ENCODE results near the gene RFX2. TPM values are rescaled to one million over a fixed set of nuclear protein-coding genes. Genes with fewer than 3 reads are reported as not detected.

RFX2 gene
- polyA plus RNA-seq, 2 of the 4 experiments (the other 2 are of a cell fraction): 3.7 to 3.9 TPM

DNA sequence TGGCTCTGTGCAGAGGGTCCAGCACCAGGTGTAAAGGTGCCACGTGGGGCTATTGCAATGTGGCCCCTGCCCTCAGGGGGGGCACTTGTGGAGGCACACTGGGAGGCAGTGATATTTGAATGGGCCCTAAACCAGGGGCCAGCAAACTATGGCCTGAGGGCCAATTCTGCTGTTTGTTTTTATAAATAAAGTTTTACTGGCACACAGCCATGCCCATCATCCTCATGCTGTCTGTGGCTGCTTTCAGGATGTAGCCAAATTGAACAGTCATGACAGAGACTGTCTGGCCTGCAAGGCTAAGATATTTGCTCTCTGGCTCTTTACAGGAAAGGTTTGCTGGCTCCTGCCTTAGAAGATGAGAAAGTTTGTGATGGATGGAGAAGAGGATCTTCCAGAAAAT is 98.5 kb downstream of the RFX2 start:
- Histone ChIP-seq H3K27ac (no peak overlapping the region), H3K4me1 (no peaks in the 10 kb centered on the region), H3K4me3 (no peak overlapping the region), H3K4me2 (no peak overlapping the region), H3K9me3 (no peaks in the 10 kb centered on the region)
- POLR2A ChIA-PET: no interaction called here
- ATAC-seq: no peak
- no peak for DNase-seq (ENCODE audit: low read depth in 1 of 2, low spot score in 1 of 2)
- WGBS (ENCODE audit: missing lambda C conversion rate): no CpG with 5 or more reads among the region's 1 CpG
- FAIRE-seq: no peak
- TF ChIP-seq, protein P1, sequence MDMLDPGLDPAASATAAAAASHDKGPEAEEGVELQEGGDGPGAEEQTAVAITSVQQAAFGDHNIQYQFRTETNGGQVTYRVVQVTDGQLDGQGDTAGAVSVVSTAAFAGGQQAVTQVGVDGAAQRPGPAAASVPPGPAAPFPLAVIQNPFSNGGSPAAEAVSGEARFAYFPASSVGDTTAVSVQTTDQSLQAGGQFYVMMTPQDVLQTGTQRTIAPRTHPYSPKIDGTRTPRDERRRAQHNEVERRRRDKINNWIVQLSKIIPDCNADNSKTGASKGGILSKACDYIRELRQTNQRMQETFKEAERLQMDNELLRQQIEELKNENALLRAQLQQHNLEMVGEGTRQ (IDR thresholded peaks at IDR 0.05): no peak
- CTCF ChIA-PET: interaction anchor here (1.2 to 2.0 kb wide), 3 partner anchors 22 to 36 kb away, joined by 3 to 7 read pairs (median 4); no protein-coding TSS in a partner anchor

DNA sequence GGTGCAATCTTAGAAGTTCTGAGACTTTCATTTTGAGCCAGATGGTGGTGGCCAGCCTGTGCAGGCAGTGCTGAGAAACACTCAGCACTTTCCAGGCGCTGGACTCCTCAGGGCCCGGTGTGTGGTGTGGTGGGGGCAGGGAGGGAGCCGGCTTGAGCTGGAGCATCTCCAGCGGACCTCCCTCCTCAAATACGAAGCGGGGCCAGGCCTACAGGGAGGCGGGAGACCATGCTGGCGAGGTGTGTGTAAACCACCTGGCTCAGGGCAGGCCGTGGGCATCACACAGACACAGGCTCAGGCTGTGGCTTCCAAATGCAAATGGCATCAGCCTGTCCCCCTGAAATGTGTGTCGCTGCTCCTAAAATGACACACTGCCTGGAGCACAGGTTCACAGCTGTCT is 99.1 kb downstream of the RFX2 start:
- TF ChIP-seq HOXA7 (CRISPR knock-in tag; IDR thresholded peaks at IDR 0.05): no peak
- no peak for TF ChIP-seq CTCF (IDR thresholded peaks at IDR 0.05)
- TF ChIP-seq, protein P2, sequence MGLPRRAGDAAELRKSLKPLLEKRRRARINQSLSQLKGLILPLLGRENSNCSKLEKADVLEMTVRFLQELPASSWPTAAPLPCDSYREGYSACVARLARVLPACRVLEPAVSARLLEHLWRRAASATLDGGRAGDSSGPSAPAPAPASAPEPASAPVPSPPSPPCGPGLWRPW (IDR thresholded peaks at IDR 0.05): no peak
- no peak for TF ChIP-seq CHD4 (IDR thresholded peaks at IDR 0.05; ENCODE audit: borderline replicate concordance)
- TF ChIP-seq HMGXB4 (CRISPR knock-in tag; IDR thresholded peaks at IDR 0.05; ENCODE audit: borderline replicate concordance): no peak
- TF ChIP-seq RARB (CRISPR knock-in tag; IDR thresholded peaks at IDR 0.05): no peak
- TF ChIP-seq GATA3 (IDR thresholded peaks at IDR 0.05; ENCODE audit: borderline replicate concordance): no peak
- no peak for TF ChIP-seq RFX5 (IDR thresholded peaks at IDR 0.05)
- TF ChIP-seq EP300 (IDR thresholded peaks at IDR 0.05): no peak
- TF ChIP-seq, protein P3, sequence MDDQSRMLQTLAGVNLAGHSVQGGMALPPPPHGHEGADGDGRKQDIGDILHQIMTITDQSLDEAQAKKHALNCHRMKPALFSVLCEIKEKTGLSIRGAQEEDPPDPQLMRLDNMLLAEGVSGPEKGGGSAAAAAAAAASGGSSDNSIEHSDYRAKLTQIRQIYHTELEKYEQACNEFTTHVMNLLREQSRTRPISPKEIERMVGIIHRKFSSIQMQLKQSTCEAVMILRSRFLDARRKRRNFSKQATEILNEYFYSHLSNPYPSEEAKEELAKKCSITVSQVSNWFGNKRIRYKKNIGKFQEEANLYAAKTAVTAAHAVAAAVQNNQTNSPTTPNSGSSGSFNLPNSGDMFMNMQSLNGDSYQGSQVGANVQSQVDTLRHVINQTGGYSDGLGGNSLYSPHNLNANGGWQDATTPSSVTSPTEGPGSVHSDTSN (IDR thresholded peaks at IDR 0.05): no peak
- TF ChIP-seq CBX8 (IDR thresholded peaks at IDR 0.05): no peak
- TF ChIP-seq KDM5A (IDR thresholded peaks at IDR 0.05): no peak
- TF ChIP-seq, protein P4, sequence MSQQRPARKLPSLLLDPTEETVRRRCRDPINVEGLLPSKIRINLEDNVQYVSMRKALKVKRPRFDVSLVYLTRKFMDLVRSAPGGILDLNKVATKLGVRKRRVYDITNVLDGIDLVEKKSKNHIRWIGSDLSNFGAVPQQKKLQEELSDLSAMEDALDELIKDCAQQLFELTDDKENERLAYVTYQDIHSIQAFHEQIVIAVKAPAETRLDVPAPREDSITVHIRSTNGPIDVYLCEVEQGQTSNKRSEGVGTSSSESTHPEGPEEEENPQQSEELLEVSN (IDR thresholded peaks at IDR 0.05; ENCODE audit: borderline replicate concordance, low read depth): no peak
- no peak for TF ChIP-seq NFE2L2 (conservative IDR thresholded peaks at IDR 0.05; ENCODE audit: low read length)
- no peak for TF ChIP-seq POLR2AphosphoS2 (conservative IDR thresholded peaks at IDR 0.05; ENCODE audit: low read length)
- TF ChIP-seq TFCP2L1 (CRISPR knock-in tag; IDR thresholded peaks at IDR 0.05): no peak
- no peak for TF ChIP-seq EHF (CRISPR knock-in tag; IDR thresholded peaks at IDR 0.05)
- no peak for TF ChIP-seq CEBPB (IDR thresholded peaks at IDR 0.05)
- no peak for TF ChIP-seq ESRRA (IDR thresholded peaks at IDR 0.05; ENCODE audit: borderline replicate concordance, low read length)
- no peak for TF ChIP-seq HOXB5 (CRISPR knock-in tag; IDR thresholded peaks at IDR 0.05)
- Histone ChIP-seq H3K9me3 (no peaks in the 10 kb centered on the region), H3K27ac (no peak overlapping the region), H3K4me2 (no peak overlapping the region), H3K4me3 (no peak overlapping the region), H3K4me1 (no peaks in the 10 kb centered on the region)
- FAIRE-seq (no peak), ATAC-seq (no peak), DNase-seq (ENCODE audit: low read depth in 1 of 2, low spot score in 1 of 2) (no peak)
- ChIA-PET POLR2A (no interaction called here), CTCF (interaction anchor here (2.0 kb wide), 1 partner anchor 24 kb away, joined by 7 read pairs; no protein-coding TSS in a partner anchor)
- 74% methylated on average over 3 of the region's 10 CpGs for WGBS (ENCODE audit: missing lambda C conversion rate)
